PFSK-1 (cell line): Measurements from ENCODE around the gene PRSS57.

Experiments
- FOXP2 ChIP-seq: optimal IDR thresholded peaks from 2 replicates; pipeline ENCODE3; 2011; ENCODE audit warnings: borderline replicate concordance, control low read depth, inconsistent platforms; ENCODE audit not compliant: insufficient read depth; ENCODE audit errors: extremely low read length, extremely low read depth
- POLR2AphosphoS5 ChIP-seq: IDR thresholded peaks from 2 replicates; pipeline ENCODE4 v1.6.1; 2012; ENCODE audit warnings: low read depth, mild to moderate bottlenecking, control low read depth, low read length, moderate library complexity
- REST ChIP-seq, 2 experiments: IDR thresholded peaks; 2 replicates each; pipeline versions ENCODE4 v1.6.1 to v1.8.0; 2011 to 2012; ENCODE audit warnings: low read depth in 2 of 2, low read length in 2 of 2, control low read depth in 1 of 2, inconsistent platforms in 1 of 2, mild to moderate bottlenecking in 1 of 2, moderate library complexity in 1 of 2; ENCODE audit not compliant: insufficient read depth in 1 of 2
- SIN3A ChIP-seq: IDR thresholded peaks from 2 replicates; pipeline ENCODE4 v1.6.1; 2012; ENCODE audit warnings: mild to moderate bottlenecking, low read length, moderate library complexity, borderline replicate concordance; ENCODE audit not compliant: insufficient read depth
- TAF1 ChIP-seq: IDR thresholded peaks from 2 replicates; pipeline ENCODE4 v1.6.1; 2012; ENCODE audit warnings: low read length, control low read depth, borderline replicate concordance; ENCODE audit not compliant: insufficient read depth

- no peak for TF ChIP-seq SIN3A
- no peak for TF ChIP-seq TAF1
- no peak for TF ChIP-seq POLR2AphosphoS5
- no peak for TF ChIP-seq REST (IDR thresholded peaks at IDR 0.05; ENCODE audit: insufficient read depth in 1 of 2, low read depth in 2 of 2, low read length in 2 of 2)
- no peak for TF ChIP-seq FOXP2
Observed at GRCh38 chr19:687569-688166, 7.6 kb downstream of the PRSS57 start.
